HEK293 (cell line): ENCODE measurements around the gene CNIH3.

Experiments used
- CTCF ChIP-seq: fragments of 450-650 bp; formaldehyde crosslinking; IDR thresholded peaks from 2 replicates; pipeline ENCODE4 v1.5.1; 2016; ENCODE audit warnings: missing biosample characterization, missing genetic modification characterization
- FEZF1 ChIP-seq: fragments of 450-650 bp; formaldehyde crosslinking; IDR thresholded peaks from 2 replicates; pipeline ENCODE4 v1.5.1; 2016; ENCODE audit warnings: missing biosample characterization, missing genetic modification characterization
- PRDM1 ChIP-seq: fragments of 450-650 bp; formaldehyde crosslinking; IDR thresholded peaks from 2 replicates; pipeline ENCODE4; 2016; ENCODE audit warnings: missing biosample characterization, missing genetic modification characterization
- SP7 ChIP-seq: fragments of 450-650 bp; formaldehyde crosslinking; IDR thresholded peaks from 2 replicates; pipeline ENCODE4 v1.5.1; 2016; ENCODE audit warnings: missing biosample characterization, missing genetic modification characterization
- ZFP3 ChIP-seq: fragments of 450-650 bp; formaldehyde crosslinking; IDR thresholded peaks from 2 replicates; pipeline ENCODE4 v1.5.1; 2016; ENCODE audit warnings: low read depth, missing biosample characterization, missing genetic modification characterization
- ZNF133 ChIP-seq: fragments of 450-650 bp; formaldehyde crosslinking; IDR thresholded peaks from 2 replicates; pipeline ENCODE4 v1.5.1; 2016; ENCODE audit warnings: missing biosample characterization, missing genetic modification characterization
- ZNF175 ChIP-seq: fragments of 450-650 bp; formaldehyde crosslinking; IDR thresholded peaks from 2 replicates; pipeline ENCODE4 v1.5.1; 2016; ENCODE audit warnings: missing biosample characterization, missing genetic modification characterization
- ZNF311 ChIP-seq: fragments of 450-650 bp; formaldehyde crosslinking; IDR thresholded peaks from 2 replicates; pipeline ENCODE4 v1.5.1; 2017; ENCODE audit warnings: missing biosample characterization, missing genetic modification characterization, borderline replicate concordance
- ZNF324 ChIP-seq: fragments of 450-650 bp; formaldehyde crosslinking; IDR thresholded peaks from 2 replicates; pipeline ENCODE4 v1.5.1; 2016; ENCODE audit warnings: missing biosample characterization, missing genetic modification characterization
- ZNF449 ChIP-seq: fragments of 450-650 bp; formaldehyde crosslinking; IDR thresholded peaks from 2 replicates; pipeline ENCODE4 v1.5.1; 2017; ENCODE audit warnings: missing biosample characterization, mild to moderate bottlenecking, missing genetic modification characterization, moderate library complexity
- ZNF768 ChIP-seq: fragments of 450-650 bp; formaldehyde crosslinking; IDR thresholded peaks from 2 replicates; pipeline ENCODE4 v1.5.1; 2018; ENCODE audit warnings: missing biosample characterization, mild to moderate bottlenecking, missing genetic modification characterization

GRCh38 chr1:224721000-224721399 is 104.9 kb downstream of the CNIH3 start:
- TF ChIP-seq ZNF449 (no peak), PRDM1 (tag by site-specific recombination) (no peak), SP7 (tag by site-specific recombination) (no peak), ZFP3 (tag by site-specific recombination) (no peak), ZNF133 (tag by site-specific recombination) (no peak), FEZF1 (no peak), ZNF311 (tag by site-specific recombination) (no peak), ZNF175 (tag by site-specific recombination) (no peak), ZNF324 (no peak), CTCF (tag by site-specific recombination) (no peak), ZNF768 (no peak)
